ENCODE measurements around the gene NEK6. TPM values are rescaled to one million over a fixed set of nuclear protein-coding genes. Genes with fewer than 3 reads are reported as not detected.

Gene NEK6
- total and polyA plus RNA-seq, 2 of the 8 experiments (the other 6 are each of a cell fraction or from before 2014, with no cell fraction given) = 17.7 to 19.7 TPM

- no peak for TF ChIP-seq CHD7 (IDR thresholded peaks at IDR 0.05; ENCODE audit: insufficient replicate concordance, low read length)
- no peak for TF ChIP-seq CEBPB (IDR thresholded peaks at IDR 0.05; ENCODE audit: low read depth, low read length)
- TF ChIP-seq ZNF274 (IDR thresholded peaks at IDR 0.05; ENCODE audit: borderline replicate concordance, extremely low read depth, low read length) = no peak
Measured at GRCh38 chr9:124332361-124333202, 74.8 kb downstream of the NEK6 start (continued).

Data from H1 (cell line).